Gastroesophageal sphincter (tissue), 3 donors: ENCODE data around the gene PARD6A.

Experiments used
- CTCF ChIP-seq, 4 experiments: fragments of 200-600 bp in 2 of 4; fragments of 450-650 bp in 2 of 4; sonication (generic) in 1 of 4; IDR thresholded peaks; one replicate each; pipeline ENCODE4 v1.5.1; 2017 to 2019; ENCODE audit warnings: antibody characterized with exemption in 4 of 4, mild to moderate bottlenecking in 2 of 4, moderate library complexity in 2 of 4
- POLR2A ChIP-seq, 2 donors: fragments of 450-650 bp; IDR thresholded peaks; one replicate each; pipeline ENCODE4 v1.6.1; 2017; ENCODE audit warnings: antibody characterized with exemption in 2 of 2, mild to moderate bottlenecking in 2 of 2, moderate library complexity in 1 of 2
- POLR2AphosphoS5 ChIP-seq: sonication (generic); formaldehyde crosslinking; IDR thresholded peaks from one replicate; pipeline ENCODE4 v1.6.1; 2017; ENCODE audit warnings: antibody characterized with exemption

- TF ChIP-seq POLR2A (IDR thresholded peaks at IDR 0.05) (no peak), POLR2AphosphoS5 (no peak), CTCF (IDR thresholded peaks at IDR 0.05) (no peak)
Measured at GRCh38 chr16:67657751-67658518, 2.8 kb upstream of the PARD6A start.
